Fibroblast of lung (primary cell): ENCODE results near the gene LIMK1. TPM values are rescaled to one million over a fixed set of nuclear protein-coding genes. Genes with fewer than 3 reads are reported as not detected.

Source experiments
- DNase-seq, 2 donors: peaks; one replicate each; pipeline versions ENCODE4 v3.0.0 to v3.0.0-alpha.2; 2010; ENCODE audit warnings: low read depth in 2 of 2
- H2AFZ ChIP-seq: 2 replicates; pipeline ENCODE4 v1.5.1; 2012; ENCODE audit warnings: low read length, control low read depth, inconsistent platforms
- H3K27ac ChIP-seq: 2 replicates; pipeline ENCODE4 v1.5.1; 2011; ENCODE audit warnings: low read length, control low read depth; ENCODE audit not compliant: insufficient read depth
- H3K27me3 ChIP-seq: 2 replicates; pipeline ENCODE4 v1.5.1; 2011; ENCODE audit warnings: mild to moderate bottlenecking, low read length; ENCODE audit not compliant: control insufficient read depth, insufficient read depth
- H3K36me3 ChIP-seq: 2 replicates; pipeline ENCODE4 v1.5.1; 2011; ENCODE audit warnings: low read length; ENCODE audit not compliant: control insufficient read depth, insufficient read depth
- H3K4me1 ChIP-seq: 2 replicates; pipeline ENCODE4 v1.5.1; 2011; ENCODE audit warnings: low read length; ENCODE audit not compliant: control insufficient read depth, insufficient read depth; ENCODE audit errors: extremely low read depth
- H3K4me2 ChIP-seq: 2 replicates; pipeline ENCODE4 v1.5.1; 2011; ENCODE audit warnings: low read length, control low read depth; ENCODE audit not compliant: insufficient read depth; ENCODE audit errors: extremely low read depth
- H3K4me3 ChIP-seq, 4 experiments: fragments of 200-600 bp in 1 of 4; sonication (generic) in 1 of 4; replicated peaks in 1 of 4; 2 replicates each; pipeline ENCODE4 v1.5.1; 2011 to 2016; ENCODE audit warnings: low read length in 4 of 4, low read depth in 3 of 4, mild to moderate bottlenecking in 3 of 4, control low read depth in 2 of 4, inconsistent platforms in 1 of 4, mixed read lengths in 1 of 4; ENCODE audit not compliant: insufficient read depth in 1 of 4; ENCODE audit errors: control extremely low read depth in 1 of 4
- H3K79me2 ChIP-seq: 2 replicates; pipeline ENCODE4 v1.5.1; 2012; ENCODE audit warnings: mild to moderate bottlenecking, low read length, inconsistent platforms; ENCODE audit not compliant: control insufficient read depth, insufficient read depth
- H3K9ac ChIP-seq: 2 replicates; pipeline ENCODE4 v1.5.1; 2011; ENCODE audit warnings: mild to moderate bottlenecking, low read length, control low read depth; ENCODE audit not compliant: insufficient read depth
- H3K9me3 ChIP-seq: 2 replicates; pipeline ENCODE4 v1.5.1; 2012; ENCODE audit warnings: low read depth, low read length; ENCODE audit not compliant: control insufficient read depth, insufficient read depth
- H4K20me1 ChIP-seq: 2 replicates; pipeline ENCODE4 v1.5.1; 2011; ENCODE audit warnings: low read length; ENCODE audit not compliant: control insufficient read depth, insufficient read depth; ENCODE audit errors: extremely low read depth
- CTCF ChIP-seq, 2 donors: IDR thresholded peaks in 1 of 2; conservative IDR thresholded peaks in 1 of 2; 1 replicate in 1 of 2; 2 replicates in 1 of 2; pipeline ENCODE4 v1.5.1; 2011 to 2012; ENCODE audit warnings: low read length in 2 of 2, control low read depth in 1 of 2, inconsistent platforms in 1 of 2, low read depth in 1 of 2, mild to moderate bottlenecking in 1 of 2
- EZH2 ChIP-seq: IDR thresholded peaks from 2 replicates; pipeline ENCODE4 v1.5.1; 2012; ENCODE audit warnings: low read length, control low read depth, mild to moderate bottlenecking; ENCODE audit errors: missing control alignments
- polyA plus RNA-seq, 2 donors: library from polyadenylated mRNA; depleted of rRNA in 1 of 2; stranded (reverse) in 1 of 2; unstranded in 1 of 2; fragments of >200 nt; gene quantifications; 2 replicates each; pipeline ENCODE4 v1.2.1, GENCODE V29; 2011 to 2012; ENCODE audit warnings: missing spikeins in 1 of 2
- total RNA-seq: library from RNA; depleted of rRNA; stranded (reverse); fragments of >200 nt; gene quantifications from 2 replicates; pipeline ENCODE4 v1.2.1, GENCODE V29; 2014

LIMK1 gene
- total and polyA plus RNA-seq, 2 donors (not counting 1 experiment from before 2014, with no cell fraction given), result 22.5 TPM

DNA sequence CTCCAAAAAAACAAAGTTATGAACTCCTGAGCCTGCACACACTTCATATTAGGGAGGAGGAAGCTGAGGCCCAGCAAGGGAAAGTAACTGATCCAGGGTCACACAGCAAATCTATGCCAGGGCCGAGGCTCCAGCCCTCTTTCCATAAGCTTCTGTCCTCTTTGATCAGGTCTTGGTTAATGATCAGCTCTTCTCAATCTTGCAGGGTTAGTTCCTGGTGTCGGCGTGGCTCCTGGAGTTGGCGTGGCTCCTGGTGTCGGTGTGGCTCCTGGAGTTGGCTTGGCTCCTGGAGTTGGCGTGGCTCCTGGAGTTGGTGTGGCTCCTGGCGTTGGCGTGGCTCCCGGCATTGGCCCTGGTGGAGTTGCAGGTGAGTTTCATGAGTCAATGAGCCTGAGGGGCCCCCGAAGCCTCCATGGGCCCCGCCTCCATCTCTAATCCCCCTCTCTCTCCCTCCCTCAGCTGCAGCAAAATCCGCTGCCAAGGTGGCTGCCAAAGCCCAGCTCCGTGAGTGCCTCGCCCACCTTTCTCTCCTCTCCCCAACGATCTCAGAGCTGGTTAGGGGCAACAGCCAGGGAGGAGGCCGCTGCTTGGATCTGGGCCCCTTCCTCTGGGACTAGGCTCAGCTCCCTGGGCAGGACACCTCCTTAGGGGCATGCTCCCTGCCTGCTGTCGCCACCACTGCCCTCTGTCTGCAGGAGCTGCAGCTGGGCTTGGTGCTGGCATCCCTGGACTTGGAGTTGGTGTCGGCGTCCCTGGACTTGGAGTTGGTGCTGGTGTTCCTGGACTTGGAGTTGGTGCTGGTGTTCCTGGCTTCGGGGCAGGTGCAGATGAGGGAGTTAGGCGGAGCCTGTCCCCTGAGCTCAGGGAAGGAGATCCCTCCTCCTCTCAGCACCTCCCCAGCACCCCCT, 23.7 kb upstream of the LIMK1 start:
- Histone ChIP-seq H4K20me1 (no peaks in the 10 kb centered on the region), H3K9ac (no peak overlapping the region), H3K4me2 (no peak overlapping the region), H3K4me1 (peaks cover 4% of the 10 kb centered on the region), H3K36me3 (no peaks in the 10 kb centered on the region), H3K9me3 (no peaks in the 10 kb centered on the region), H3K4me3 (no peak overlapping the region), H3K79me2 (no peaks in the 10 kb centered on the region), H3K27me3 (no peaks in the 10 kb centered on the region), H2AFZ (no peak overlapping the region), H3K27ac (no peak overlapping the region)
- DNase-seq, result peak in 1 of 2 donors; percentile 17
- no peak for TF ChIP-seq EZH2
- no peak for TF ChIP-seq CTCF (conservative IDR thresholded peaks at IDR 0.05 in 1 of 2, IDR thresholded peaks at IDR 0.05 in 1 of 2; ENCODE audit: low read depth in 1 of 2, low read length in 2 of 2)

- peak overlapping the region in 2 of 4 experiments; percentile 16 to 38 for H3K4me3 ChIP-seq
- no peaks in the 10 kb centered on the region for H3K36me3 ChIP-seq
- peaks cover 4% of the 10 kb centered on the region for H3K4me1 ChIP-seq
- H3K79me2 ChIP-seq, result no peaks in the 10 kb centered on the region
- H4K20me1 ChIP-seq, result no peaks in the 10 kb centered on the region
- H3K9me3 ChIP-seq, result no peaks in the 10 kb centered on the region
- H3K27ac ChIP-seq, result peak overlapping the region; percentile 93
- TF ChIP-seq EZH2 (no peak), CTCF (conservative IDR thresholded peaks at IDR 0.05 in 1 of 2, IDR thresholded peaks at IDR 0.05 in 1 of 2; ENCODE audit: low read depth in 1 of 2, low read length in 2 of 2) (no peak)
- no peaks in the 10 kb centered on the region for H3K27me3 ChIP-seq
- peak; percentile 90 to 96 for DNase-seq
- peak overlapping the region; percentile 80 for H3K9ac ChIP-seq
- H2AFZ ChIP-seq, result peak overlapping the region; percentile 89
- peak overlapping the region; percentile 73 for H3K4me2 ChIP-seq
Measured at GRCh38 chr7:74061840-74062539, 21.6 kb upstream of the LIMK1 start.

DNA sequence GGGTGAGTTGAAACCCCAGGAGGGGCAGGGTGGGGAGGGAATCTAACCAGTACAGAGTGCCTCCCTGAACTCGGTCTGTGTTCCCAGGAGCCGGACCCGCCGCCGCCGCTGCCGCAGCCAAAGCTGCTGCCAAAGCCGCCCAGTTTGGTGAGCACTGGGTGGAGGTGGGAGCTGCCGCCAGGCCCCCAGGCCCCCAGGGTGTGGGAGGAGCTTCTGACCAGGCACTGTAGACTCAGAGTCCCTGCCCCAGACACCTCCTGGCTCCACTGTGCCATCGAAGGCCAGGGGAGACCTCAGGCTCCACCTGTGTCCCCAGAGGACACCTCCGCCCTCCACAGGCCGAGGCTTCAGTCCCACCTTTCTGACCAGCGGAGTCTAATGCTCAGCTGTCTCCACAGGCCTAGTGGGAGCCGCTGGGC, 20.4 kb upstream of the LIMK1 start:
- no peaks in the 10 kb centered on the region for H3K27me3 ChIP-seq
- no peaks in the 10 kb centered on the region for H3K79me2 ChIP-seq
- no peak for DNase-seq
- H3K4me2 ChIP-seq, result no peak overlapping the region
- no peak overlapping the region for H3K4me3 ChIP-seq
- no peak overlapping the region for H3K27ac ChIP-seq
- no peak overlapping the region for H3K9ac ChIP-seq
- H2AFZ ChIP-seq, result no peak overlapping the region
- H4K20me1 ChIP-seq, result no peaks in the 10 kb centered on the region
- peaks cover 4% of the 10 kb centered on the region for H3K4me1 ChIP-seq
- TF ChIP-seq CTCF (conservative IDR thresholded peaks at IDR 0.05 in 1 of 2, IDR thresholded peaks at IDR 0.05 in 1 of 2; ENCODE audit: low read depth in 1 of 2, low read length in 2 of 2), result no peak
- TF ChIP-seq EZH2, result no peak
- no peaks in the 10 kb centered on the region for H3K36me3 ChIP-seq
- H3K9me3 ChIP-seq, result no peaks in the 10 kb centered on the region
